Fibroblast of the aortic adventitia (primary cell): ENCODE results near the gene FAM47A. TPM values are rescaled to one million over a fixed set of nuclear protein-coding genes. Genes with fewer than 3 reads are reported as not detected.

Experiments
- DNase-seq: peaks from one replicate; pipeline ENCODE4 v3.0.0-alpha.2; 2010; ENCODE audit warnings: low read depth
- H3K4me3 ChIP-seq: 2 replicates; pipeline ENCODE4 v1.5.1; 2011; ENCODE audit warnings: low read depth, mild to moderate bottlenecking, control low read depth, low read length, moderate library complexity
- total RNA-seq: library from RNA; depleted of rRNA; stranded (reverse); fragments of >200 nt; gene quantifications from 2 replicates; pipeline ENCODE4 v1.2.3, GENCODE V29; 2012; ENCODE audit warnings: low replicate concordance
- TF ChIP-seq, protein P1 (sequence below): IDR thresholded peaks from 2 replicates; pipeline ENCODE4 v1.5.1; 2011; ENCODE audit warnings: mild to moderate bottlenecking, low read length, control low read depth, inconsistent platforms; ENCODE audit not compliant: insufficient read depth

FAM47A gene
- total RNA-seq, 1 donor = not detected

GRCh38 chrX:34130501-34130900 lies 1.6 kb downstream of the FAM47A start:
- H3K4me3 ChIP-seq = no peak overlapping the region
- TF ChIP-seq, protein P1, sequence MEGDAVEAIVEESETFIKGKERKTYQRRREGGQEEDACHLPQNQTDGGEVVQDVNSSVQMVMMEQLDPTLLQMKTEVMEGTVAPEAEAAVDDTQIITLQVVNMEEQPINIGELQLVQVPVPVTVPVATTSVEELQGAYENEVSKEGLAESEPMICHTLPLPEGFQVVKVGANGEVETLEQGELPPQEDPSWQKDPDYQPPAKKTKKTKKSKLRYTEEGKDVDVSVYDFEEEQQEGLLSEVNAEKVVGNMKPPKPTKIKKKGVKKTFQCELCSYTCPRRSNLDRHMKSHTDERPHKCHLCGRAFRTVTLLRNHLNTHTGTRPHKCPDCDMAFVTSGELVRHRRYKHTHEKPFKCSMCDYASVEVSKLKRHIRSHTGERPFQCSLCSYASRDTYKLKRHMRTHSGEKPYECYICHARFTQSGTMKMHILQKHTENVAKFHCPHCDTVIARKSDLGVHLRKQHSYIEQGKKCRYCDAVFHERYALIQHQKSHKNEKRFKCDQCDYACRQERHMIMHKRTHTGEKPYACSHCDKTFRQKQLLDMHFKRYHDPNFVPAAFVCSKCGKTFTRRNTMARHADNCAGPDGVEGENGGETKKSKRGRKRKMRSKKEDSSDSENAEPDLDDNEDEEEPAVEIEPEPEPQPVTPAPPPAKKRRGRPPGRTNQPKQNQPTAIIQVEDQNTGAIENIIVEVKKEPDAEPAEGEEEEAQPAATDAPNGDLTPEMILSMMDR = no peak
- no peak for DNase-seq

GRCh38 chrX:34126011-34126410 lies 6.1 kb downstream of the FAM47A start:
- DNase-seq = no peak
- TF ChIP-seq, protein P1 = no peak
- no peak overlapping the region for H3K4me3 ChIP-seq

DNA sequence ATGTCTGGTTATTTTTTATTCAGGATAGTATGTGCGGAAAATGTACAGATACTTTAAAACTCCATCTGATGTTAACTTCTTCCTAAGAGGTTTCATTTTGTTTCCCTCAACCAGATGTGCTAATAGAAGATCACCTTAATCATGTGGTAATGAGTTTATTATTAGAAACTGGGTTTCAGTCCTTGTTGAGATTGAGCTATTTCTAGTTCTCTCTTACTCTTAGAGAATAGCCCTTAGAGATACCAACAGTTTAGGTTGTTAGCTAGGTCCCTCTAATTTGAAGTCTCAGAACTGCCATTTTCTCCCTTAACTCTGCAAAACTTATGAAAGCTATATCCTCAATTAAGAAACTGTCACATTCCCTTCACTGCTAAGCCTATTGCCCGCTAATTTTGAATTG lies 13.0 kb downstream of the FAM47A start:
- no peak overlapping the region for H3K4me3 ChIP-seq
- no peak for DNase-seq
- TF ChIP-seq, protein P1 = no peak

DNA sequence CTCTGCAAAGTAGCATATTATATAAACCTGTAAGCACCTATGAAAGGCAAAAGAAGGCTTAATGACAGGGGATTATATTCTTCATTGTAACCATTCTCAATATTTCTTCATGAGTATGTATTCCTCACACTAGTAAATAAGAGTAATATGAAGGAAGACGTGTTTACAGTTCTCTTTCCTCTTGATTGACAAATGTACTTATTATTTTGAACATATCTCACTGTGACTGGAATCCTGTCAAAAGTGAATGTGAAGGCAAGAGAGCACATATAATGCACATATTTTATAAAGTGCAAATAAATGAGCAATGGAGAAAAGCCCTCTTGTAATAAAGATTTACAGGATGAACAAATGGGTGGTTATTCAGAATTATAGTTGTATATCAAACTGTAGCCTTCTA lies 19.7 kb downstream of the FAM47A start:
- no peak overlapping the region for H3K4me3 ChIP-seq
- TF ChIP-seq, protein P1 = no peak
- no peak for DNase-seq
